ENCODE results near the gene ZNF438.

DNA sequence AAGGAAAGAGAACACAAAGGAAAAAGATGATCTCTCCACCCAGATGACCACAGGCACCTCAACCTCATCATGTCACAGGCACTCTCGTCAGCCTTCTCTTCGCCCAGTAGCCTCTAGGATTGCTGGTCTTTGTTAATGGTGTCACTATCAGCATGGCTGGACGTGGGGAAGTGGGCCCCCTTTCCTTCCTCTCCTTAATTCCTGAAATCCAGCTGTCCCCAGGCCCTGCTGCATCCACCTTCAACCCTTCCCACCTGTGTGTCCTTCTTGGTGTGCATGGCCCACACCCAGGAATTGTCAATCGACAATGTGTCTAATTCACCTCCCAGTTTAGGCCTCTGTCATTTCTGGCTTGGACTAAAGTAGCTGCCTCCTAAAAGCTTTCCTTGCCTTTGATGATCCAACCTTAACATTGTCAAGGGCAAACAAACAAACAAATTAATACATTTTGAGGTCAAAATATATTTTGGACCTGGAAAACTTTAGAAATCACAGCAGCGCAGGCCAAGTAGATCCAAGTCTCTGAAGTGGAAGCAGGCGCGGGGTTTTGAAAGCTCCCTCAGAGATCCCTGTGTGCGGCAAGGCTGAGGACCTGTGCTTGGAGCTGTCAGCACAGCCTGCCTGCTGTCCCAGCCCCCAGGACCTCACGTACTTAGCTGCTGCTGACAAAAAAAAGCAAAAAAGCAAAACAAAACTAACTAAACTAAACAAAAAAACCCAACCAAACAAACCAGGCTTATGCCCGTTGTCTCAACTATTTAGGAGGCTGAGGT, 208.8 kb downstream of the ZNF438 start:
- no peak for TF ChIP-seq YY1 (IDR thresholded peaks at IDR 0.05; ENCODE audit: low read depth)
- no peak for TF ChIP-seq NFIC (IDR thresholded peaks at IDR 0.05)
- TF ChIP-seq, protein P1, sequence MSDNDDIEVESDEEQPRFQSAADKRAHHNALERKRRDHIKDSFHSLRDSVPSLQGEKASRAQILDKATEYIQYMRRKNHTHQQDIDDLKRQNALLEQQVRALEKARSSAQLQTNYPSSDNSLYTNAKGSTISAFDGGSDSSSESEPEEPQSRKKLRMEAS (IDR thresholded peaks at IDR 0.05) = no peak
- TF ChIP-seq FOXM1 (IDR thresholded peaks at IDR 0.05; ENCODE audit: borderline replicate concordance, low read depth) = no peak
- TF ChIP-seq EP300 (IDR thresholded peaks at IDR 0.05; ENCODE audit: borderline replicate concordance) = no peak
- no peak for TF ChIP-seq CREB1 (IDR thresholded peaks at IDR 0.05; ENCODE audit: low read depth)
- no peak for TF ChIP-seq TCF12 (IDR thresholded peaks at IDR 0.05; ENCODE audit: low read depth)
- TF ChIP-seq, protein P2, sequence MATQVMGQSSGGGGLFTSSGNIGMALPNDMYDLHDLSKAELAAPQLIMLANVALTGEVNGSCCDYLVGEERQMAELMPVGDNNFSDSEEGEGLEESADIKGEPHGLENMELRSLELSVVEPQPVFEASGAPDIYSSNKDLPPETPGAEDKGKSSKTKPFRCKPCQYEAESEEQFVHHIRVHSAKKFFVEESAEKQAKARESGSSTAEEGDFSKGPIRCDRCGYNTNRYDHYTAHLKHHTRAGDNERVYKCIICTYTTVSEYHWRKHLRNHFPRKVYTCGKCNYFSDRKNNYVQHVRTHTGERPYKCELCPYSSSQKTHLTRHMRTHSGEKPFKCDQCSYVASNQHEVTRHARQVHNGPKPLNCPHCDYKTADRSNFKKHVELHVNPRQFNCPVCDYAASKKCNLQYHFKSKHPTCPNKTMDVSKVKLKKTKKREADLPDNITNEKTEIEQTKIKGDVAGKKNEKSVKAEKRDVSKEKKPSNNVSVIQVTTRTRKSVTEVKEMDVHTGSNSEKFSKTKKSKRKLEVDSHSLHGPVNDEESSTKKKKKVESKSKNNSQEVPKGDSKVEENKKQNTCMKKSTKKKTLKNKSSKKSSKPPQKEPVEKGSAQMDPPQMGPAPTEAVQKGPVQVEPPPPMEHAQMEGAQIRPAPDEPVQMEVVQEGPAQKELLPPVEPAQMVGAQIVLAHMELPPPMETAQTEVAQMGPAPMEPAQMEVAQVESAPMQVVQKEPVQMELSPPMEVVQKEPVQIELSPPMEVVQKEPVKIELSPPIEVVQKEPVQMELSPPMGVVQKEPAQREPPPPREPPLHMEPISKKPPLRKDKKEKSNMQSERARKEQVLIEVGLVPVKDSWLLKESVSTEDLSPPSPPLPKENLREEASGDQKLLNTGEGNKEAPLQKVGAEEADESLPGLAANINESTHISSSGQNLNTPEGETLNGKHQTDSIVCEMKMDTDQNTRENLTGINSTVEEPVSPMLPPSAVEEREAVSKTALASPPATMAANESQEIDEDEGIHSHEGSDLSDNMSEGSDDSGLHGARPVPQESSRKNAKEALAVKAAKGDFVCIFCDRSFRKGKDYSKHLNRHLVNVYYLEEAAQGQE (IDR thresholded peaks at IDR 0.05; ENCODE audit: low read depth) = no peak
- TF ChIP-seq TEAD4 (IDR thresholded peaks at IDR 0.05) = no peak
- TF ChIP-seq EGR1 (IDR thresholded peaks at IDR 0.05) = no peak

All from Ishikawa (cell line).